NCI-H2227 treated with DMSO at 0.1 percent for 48 hours (cell line): ENCODE results near the gene CBFA2T3.

Source experiments
- DNase-seq: peaks from one replicate; lab custom pipeline; 2025; lab: John Stamatoyannopoulos, UW

The CBFA2T3 gene

DNA sequence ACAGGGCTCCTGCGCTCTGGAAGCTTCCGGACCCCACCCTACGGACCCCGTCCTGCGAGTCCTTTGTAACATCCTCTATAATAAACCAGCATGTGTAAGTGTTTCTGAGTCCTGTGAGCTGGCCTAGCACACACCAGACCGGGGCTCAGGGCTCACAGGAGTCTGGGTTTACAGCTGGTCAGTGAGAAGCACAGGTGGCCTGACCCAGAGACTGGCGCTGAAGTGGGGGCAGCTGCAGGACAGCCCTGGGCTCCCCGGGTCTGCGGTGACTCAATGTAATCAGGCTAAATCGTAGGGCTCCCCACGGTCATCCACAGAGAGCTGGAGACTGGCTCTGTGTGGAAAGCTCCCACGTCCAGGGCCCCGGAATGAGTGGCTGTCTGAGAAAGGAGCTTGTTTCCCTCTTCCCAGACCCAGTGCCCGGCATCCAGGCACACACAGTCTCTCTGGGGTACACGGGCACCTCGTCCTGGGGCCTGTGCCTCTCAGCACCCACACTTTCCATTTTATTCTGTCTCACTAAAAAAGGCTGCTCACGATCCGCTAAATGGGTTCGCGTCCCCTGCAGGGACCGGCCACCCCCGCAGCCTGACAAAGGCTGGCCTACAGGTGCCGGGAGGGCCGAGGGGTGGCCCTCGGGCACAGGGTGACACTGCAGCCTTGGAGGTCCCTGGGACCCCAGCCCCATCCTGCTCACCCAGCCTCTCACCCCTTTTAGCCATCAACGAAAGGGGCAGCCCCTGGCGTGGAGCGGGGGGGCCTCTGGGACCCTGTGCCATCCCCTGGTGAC lies 18.9 kb upstream of the CBFA2T3 start:
- DNase-seq: no peak

DNA sequence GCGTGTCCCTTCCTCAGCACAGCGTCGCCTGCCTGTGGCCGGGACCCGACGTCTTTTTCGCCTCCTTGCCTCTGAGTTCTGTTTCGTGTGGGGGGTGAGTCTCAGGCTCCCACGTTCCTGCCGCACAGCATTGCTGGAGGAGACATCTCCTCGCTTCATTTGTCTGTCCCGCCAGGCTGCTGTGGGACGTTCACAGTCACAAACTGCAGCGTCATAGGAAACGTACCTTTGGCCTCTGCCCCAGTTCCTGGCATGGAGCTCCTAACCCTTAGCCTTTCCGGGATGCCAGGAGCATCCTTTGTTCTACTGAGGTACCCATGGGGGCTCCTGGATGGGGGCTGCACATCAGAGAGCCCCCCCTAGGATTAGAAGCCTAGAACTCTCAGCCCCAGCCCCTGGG lies 18.2 kb upstream of the CBFA2T3 start:
- no peak for DNase-seq

DNA sequence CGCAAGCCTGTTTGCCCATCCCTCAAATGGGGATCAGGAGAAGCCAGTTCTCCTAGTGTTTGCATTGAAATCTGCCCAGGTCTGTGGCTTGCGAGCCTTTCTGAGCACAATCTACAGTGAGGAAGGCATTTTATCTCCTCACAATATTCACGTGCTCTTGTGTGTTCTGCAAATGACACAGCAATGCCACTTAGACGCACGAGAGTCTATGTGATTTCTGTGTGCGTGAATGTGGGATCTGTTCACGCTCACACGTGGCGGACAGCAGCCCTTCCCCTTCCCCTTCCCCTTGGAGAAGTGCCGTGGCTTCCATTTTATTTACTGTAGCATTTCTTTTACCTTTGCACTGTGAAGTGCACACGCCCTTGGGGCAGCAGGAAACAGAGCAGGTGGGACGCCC lies 17.7 kb upstream of the CBFA2T3 start:
- DNase-seq: no peak

DNA sequence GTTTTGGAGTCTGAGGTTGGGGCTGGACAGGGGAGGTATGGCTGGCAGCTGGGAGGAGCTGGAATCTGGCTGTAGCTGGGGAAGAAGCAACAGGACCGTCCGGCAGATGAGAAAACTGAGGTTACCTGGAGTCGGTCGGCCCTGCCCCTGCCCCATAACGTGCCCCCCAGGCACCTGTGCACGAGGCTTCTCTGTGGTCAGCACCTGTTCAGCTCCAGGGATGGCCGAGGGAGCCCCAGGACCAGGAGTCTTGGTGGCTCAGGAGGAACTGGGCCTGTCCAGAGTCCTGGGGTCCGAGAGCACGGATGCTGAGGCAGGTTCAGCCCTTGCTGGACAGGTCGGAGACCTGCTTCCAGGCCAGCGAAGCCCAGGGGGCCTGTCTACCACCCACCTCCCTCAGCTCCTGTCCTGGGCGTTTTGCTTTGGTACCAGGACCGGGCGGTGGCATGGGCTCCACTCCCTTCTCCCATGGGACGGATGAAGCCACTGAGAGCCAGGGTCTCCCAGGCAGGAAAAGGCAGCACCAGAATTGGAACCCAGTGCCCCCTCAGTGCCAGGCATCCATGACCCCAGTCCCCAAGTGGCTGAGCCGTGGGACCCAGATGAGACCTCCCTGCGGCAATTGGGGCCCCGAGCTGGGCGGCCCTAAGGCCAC lies 17.1 kb upstream of the CBFA2T3 start:
- no peak for DNase-seq

DNA sequence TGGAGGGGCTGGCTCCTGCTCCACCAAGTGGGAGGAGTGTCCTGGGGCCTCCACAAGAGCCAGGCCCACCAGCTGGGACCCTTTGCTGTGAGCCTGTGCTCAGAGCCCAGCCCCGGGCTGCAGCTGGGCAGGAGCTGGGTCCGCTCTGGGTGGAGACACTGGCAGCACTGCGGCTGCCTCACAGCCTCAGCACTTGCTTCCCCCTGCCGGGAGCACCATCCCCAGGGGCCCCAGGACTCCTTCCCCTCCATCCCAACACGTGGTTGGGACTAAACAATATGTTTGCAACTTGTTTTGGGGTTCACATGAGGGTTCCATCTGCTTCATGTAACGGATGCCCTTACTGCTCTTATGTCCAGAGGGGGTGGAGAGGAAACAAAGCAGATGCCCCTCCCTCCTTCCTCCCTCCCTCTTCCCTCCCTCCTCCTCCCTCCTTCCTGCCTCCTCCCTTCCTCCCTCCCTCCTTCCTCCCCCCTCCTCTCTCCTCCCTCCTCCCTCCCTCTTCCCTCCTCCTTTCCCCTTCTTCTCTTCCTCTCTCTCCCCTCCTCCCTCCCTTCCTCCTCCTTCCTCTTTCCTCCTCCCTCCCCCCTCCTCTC lies 16.3 kb upstream of the CBFA2T3 start:
- DNase-seq: no peak

DNA sequence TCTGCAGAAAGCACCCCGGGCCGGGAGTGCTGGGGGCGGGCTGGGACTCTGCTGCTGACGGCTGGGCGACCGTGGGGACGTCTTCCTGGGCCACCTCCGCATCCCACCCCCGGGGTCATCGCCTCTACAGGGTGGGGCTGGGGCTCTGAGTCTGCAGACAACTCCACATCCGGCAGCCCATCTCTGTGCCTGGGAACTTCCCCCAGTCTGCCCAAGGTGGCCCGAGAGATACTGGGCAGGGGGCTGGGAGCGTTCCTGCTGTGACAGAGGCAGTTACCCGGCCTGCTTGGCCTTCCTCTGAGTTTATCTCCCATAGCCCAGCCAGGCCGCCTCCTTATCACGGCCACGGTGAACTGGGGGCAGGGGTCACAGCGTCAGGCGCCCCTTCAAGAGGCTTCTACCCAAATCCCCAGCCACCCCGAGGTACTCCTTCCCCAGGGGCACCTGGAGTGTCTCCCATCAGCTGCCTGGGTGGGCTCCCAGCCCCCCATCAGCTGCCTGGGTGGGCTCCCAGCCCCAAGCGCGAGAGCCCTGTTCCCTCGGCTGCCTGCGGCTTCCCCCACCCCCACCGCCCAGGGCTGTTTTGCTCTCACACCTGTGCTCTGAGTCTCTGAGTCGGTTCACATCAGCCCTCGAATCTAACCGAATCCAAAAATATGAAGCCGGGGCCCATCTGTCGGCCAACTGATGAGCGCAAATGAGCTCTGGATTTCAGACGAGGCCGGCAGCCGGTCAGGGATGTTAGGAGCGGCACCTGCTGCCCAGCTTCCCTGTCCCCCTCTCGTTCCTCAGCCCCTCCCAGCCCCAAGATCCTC lies 15.6 kb upstream of the CBFA2T3 start:
- no peak for DNase-seq

DNA sequence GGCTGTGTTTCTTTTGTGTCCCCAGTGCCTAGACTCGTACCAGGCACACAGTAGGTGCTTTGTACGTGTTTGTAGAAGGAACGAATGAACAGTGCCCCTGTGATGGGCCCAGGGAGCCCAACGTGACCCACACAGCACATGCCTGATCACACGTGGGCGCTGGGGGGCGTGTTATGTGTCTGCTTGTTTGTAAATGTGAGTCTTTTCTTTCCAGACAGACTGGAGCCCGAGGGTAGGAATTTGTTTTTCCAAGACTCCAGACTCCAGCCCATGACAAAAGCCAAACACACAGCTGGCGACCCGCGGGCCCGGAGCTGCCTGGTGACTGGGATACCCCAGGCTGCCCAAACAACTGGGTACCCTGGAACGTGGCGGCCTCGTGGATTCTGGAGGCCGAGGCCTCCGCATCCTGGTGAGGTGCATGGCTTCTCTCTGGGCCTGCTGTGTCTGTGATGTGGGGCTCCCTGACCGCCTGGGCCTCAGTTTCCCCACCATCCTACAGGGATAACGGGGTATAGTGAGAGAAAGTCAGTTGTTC lies 14.9 kb upstream of the CBFA2T3 start:
- no peak for DNase-seq

DNA sequence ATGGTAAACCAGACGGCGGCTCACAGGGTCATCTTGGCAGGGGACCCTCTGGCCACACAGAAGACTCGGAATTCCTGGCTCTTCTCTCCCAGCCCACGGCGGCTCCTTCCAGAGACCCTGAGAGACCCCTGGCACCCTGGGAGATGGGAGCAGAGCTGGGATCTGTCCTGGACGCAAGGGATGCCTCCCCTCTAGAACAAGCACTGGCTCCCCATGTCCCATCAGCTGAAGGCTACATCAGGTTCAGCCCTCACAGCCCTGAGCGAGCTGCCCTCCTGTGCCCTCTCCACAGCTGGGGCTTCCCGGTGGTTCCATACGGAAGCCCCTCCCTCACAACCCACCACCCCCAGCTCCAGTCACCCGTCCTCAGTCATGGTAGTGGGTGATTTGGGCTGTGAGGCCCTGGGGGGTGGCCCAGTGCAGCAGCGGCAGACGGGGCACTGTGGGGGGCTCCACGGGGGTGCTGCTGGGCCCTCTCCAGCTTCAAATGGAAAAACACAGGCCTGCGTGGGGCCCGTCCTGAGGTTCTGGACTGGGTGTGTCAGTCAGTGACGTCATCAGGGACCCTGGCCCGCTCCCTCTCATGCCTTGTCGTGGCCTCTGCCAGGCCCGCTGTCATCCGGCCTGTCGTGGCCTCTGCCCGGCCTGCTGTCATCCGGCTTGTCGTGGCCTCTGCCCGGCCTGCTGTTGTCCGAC lies 13.0 kb upstream of the CBFA2T3 start:
- DNase-seq: no peak

DNA sequence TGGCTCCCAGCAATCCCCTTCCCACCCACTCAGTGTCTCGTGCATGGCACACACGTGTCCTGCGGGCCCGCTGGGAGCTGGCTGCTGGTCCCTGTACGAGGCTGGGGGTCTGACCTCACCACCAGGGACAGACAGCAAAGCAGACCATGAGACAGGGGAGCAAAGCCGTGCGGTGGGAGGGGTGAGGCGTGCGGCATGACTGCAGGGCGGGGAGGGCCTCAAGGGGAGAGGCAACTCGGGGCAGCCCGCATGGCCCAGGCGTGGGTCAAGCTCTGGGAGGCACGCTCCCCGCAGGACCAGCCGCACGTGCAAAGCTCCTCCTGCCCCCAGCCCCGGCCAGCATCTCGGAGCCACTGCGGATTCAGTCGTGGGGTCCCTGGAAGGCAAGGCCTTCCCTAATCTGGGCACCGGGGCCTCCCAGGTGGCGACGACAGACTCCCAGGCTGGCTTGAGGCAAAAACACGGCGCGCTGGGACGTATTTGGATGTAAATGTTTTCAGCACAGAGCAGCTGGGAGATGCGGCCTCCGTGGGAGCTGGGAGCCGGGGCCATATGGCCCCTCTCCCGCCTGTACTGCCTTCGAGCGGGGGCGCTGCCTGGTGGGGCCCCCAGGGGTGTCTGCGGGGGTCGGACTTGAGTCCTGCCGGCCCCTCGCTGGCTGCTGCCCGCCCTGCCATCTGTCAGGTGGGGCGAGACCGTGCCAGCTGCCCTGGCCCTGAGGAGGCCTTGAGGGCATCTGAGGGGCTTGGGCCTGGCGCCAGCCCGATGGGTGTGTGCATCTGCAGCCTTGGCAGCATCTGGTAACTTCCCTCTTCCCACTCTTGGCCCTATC lies 12.2 kb upstream of the CBFA2T3 start:
- no peak for DNase-seq

DNA sequence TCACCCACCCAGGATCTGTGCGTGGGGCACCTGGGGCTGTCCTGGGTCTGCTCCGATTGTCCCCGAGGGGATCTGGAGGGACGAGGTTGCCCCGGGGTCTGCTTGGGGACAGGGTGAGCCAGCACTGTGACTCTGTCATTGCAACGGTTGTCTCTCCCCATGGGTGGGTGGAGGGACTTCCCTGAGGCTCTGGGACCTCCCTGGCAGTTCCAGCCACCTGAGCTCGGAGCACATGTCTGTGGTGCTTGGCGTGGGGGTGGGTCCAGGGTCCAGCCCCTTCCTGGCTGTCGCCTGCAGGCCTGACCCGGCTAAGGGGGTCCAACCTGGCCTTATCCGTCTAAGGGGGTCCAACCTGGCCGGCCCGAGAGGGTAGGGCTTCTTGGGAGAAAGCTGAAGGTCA lies 8.5 kb upstream of the CBFA2T3 start:
- DNase-seq: no peak

DNA sequence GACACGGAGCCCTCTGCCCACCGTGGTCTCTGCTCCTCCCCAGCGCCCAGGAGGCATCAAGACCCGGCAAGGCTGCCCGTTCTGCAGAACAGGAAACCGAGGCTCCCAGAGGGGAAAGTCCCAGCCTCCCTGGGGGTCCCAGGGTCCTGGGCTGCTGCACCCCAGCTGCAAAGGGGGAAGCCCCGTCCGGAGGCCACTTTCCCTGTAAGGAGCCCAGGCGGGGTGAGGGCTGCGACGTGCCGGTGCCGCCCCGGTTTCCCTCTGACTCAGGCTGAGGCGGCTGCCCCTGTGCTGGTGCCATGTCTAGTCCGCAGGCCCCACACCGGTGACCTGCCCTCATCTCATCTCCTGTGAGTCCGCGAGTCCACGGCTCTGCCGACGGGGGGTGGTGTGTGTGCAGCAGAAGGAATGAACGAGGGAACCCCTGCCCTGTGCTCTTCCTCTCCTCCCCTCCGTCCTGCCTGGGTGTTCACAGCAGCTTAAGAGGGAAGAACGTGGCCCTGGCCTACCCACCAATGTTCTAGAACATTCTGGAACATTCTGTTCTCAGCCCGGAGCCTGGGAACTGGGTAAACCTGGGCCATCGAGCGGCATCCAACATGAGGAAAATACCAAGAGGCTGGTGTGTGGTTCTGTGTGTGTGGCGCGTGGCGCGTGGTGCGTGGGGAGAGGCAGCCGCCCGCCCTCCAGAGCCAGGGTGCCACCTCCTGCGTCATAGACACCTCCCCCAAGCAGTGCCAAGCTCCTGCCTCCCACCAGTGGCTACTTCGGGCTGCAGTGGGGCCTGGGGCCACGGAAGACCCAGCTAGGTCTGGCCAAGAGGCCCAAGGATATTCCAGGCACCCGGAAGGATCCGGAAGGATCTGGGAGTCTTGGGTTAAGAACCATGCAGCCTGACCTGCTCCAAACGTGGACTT lies 7.0 kb upstream of the CBFA2T3 start:
- no peak for DNase-seq

DNA sequence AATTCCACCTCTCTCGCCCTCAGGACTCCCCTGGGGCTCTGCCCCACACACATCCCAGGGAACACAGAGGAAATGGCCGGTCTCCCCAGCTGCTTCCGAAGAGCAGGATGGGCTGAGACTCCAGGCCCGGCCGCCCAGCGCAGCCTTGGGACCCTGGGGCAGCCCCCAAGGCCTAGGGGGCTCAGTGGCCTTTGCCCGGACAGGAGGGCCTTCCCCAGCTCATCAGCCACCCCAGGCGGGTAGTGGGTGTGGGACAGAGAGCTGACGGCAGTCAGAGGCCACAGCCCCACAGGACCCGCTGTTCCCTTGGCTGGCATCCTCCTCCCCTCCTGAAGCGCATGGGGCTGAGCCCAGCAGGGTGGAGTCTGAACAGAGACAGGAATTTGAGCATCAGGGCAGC lies 6.2 kb upstream of the CBFA2T3 start:
- DNase-seq: no peak

DNA sequence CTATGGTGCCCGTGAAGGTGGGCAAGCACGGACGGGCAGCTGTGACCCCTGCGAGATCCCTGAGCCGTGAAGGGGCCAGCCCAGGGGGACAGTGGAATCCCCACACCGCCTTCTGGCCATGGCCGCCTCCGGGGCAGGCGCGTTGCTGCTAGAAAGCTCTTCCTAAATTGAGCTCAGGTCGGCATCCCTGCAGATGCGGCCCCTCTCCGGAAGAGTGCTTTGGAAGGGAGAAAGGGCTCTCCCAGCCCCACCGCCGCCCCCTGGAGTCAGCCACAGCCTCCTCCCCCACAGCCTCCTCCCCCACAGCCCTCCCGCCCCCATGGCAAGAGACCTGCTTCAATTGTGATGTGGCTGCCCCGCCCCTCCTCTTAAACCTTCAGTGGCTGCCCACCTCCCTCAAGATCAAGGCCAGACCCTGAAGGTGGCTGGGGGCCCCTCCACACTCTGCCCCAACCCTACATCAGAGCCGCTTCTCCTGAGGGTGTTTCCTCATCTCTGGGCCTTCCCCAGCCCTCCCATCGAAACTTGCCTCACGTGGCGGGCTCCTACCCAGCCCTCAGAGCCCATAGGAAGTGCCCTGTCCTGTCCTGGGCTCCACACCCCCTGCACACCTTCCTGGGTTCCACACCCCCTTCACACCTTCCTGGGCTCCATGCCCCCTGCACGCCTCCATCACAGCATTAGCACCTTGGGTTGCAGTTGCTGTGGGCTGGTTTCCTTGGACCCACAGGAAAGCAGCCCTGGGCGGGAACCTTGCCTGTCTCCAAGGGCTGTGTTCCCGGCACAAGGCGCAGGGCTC lies 5.5 kb upstream of the CBFA2T3 start:
- no peak for DNase-seq

DNA sequence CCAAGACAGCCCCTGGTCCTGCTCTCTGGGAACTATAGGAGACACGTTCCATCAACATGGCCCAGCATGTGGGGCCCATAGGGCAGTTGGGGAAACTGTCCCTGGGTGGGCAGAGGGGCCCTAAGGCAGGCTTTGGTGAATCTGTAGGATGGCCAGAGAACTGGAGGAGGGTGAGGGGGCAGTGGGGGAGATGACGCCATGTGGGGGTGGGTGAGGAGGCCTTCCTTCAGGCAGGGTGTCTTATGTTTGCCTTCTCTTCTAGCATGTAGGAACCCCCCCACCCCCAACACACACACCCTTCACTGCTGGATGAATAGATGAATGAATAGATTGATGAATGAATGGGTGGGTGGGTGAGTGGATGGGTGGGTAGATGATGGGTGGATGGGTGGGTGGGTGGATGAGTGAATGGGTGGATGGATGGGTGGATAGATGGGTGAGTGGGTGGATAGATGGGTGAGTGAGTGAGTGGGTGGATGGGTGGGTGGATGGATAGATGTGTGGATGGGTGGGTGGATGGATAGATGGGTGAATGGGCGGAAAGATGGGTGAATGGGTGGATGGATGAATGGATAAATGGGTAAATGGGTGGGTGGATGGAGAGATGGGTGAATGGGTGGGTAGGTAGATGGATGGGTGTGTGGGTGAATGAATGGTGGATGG lies 2.5 kb upstream of the CBFA2T3 start:
- no peak for DNase-seq

DNA sequence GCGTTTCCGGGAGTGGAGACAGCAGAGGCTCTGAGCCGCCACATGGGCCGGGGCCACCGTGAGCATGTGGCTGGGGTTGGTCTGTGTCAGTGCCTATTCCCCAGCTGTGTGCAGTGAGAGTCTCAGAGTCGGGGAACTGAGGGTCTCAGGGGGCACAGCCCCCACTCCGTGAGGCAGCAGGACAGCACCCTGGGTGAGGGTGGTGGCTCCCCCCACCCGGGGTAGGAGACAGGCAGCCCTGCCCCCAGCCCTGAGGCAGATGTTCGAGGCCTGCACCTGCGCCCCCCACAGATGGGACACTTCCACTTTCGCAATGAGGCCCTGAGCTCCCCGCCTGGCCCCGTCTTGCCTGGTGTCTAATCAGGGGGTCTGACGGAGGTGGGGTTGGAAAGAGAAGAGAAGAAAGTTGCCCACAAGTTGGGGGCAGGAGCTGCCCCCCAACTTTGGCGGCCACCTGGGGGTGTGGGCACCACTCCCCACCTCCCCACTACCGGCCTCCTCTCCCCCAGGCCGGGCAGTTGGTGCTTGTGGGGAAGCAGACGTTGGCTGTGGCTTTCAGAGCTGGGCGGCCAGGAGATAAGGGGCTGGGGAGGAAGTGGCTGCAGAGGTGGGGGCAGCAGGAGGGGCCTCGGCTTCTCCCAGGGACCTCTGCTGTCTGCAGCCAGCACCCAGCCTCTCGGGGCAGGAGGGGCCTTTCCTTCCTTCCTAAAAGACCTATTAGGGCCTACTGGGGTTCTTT lies 1.8 kb upstream of the CBFA2T3 start:
- DNase-seq: no peak

DNA sequence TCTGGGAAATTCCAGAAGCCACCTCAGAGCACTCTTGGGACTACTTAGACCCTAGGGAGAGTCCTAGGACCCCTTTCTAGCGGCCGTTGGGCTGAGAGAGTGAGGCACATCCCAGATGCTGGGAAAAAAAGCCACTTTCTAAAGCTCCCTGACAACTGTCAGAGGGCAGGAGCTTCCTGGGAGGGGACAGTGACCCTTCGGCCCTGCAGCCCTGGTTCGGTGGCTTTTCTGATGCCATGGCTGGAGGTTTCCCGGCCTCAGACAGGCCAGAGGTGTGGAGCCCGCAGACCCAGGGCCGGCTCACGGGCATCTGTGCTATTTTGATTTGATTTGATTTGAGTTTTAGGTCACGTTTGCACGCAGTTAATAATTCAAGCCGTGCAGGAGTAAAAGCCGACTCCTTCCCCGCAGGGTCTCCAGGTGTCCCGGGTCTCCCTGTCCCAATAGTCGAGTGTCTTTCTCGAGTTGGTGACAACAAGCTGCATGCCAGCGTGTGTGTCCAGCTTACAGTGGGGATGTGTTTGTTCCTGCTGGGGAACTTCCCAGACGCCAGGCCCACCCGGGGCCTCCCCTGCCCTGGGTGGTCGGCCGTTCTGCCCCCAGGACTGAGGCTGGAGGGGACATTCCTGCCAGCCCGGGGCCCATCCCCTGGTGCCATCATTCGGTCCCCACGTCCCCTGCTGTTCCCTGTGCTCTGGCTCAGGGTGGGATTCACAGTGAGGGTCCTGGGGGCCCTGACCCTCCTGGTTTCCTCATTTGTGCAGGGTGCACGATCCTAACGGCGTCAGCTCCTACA lies 1.0 kb upstream of the CBFA2T3 start:
- DNase-seq: no peak
